ENCODE results near the gene RAI1.
"Not testable (repeated sequence)": the region's sequence is repeated elsewhere in the genome, so short reads cannot be mapped to it uniquely, and the experiment has no call there.

The RAI1 gene

DNA sequence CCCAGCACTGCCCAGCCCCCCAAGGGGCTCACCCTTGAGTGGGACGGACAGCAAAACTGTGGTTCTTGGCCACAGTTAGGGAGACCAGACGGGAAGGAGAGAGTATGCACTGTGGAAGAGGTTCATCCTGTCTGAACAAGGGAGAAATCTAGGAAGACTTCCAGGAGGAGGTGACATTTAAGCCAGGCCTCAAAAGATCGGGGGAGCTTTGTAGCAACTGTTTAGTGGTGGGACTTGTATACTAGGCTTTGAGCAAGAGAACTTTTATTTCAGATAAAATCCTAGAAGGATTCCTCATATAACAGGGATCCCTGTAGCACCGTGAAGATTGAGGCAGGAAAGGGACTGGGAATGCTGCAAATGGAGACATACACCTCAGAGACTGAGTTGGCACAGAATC lies 124.8 kb downstream of the RAI1 start:
- no peak overlapping the region for H3K4me3 ChIP-seq (ENCODE audit: low read length)
- no peaks in the 10 kb centered on the region for H3K9me3 ChIP-seq (ENCODE audit: control insufficient read depth, insufficient read depth, low read length)
- 0 out of 2 replicates have a peak, but pooled peaks cover 1% of the 10 kb centered on the region for H3K4me1 ChIP-seq (ENCODE audit: control insufficient read depth, insufficient read depth, low read length)
- peaks cover 8% of the 10 kb centered on the region; the same call in 1 of the 2 replicates for H3K27me3 ChIP-seq (ENCODE audit: control insufficient read depth, insufficient read depth, low read length)
- no peaks in the 10 kb centered on the region for H3K36me3 ChIP-seq (ENCODE audit: control insufficient read depth, insufficient read depth, low read length)
- DNase-seq (ENCODE audit: low read depth, low spot score), result no peak
- no CpG with 5 or more reads among the region's 4 CpGs for WGBS (ENCODE audit: insufficient coverage, insufficient read length)
- no peak overlapping the region for H3K27ac ChIP-seq (ENCODE audit: low read length)

- H3K36me3 ChIP-seq (ENCODE audit: control insufficient read depth, insufficient read depth, low read length), result no peaks in the 10 kb centered on the region
- no CpG with 5 or more reads among the region's 17 CpGs for WGBS (ENCODE audit: insufficient coverage, insufficient read length)
- H3K9me3 ChIP-seq (ENCODE audit: control insufficient read depth, insufficient read depth, low read length), result no peaks in the 10 kb centered on the region
- DNase-seq (ENCODE audit: low read depth, low spot score), result no peak
- H3K27me3 ChIP-seq (ENCODE audit: control insufficient read depth, insufficient read depth, low read length), result peaks cover 8% of the 10 kb centered on the region; the same call in 1 of the 2 replicates
- H3K4me1 ChIP-seq (ENCODE audit: control insufficient read depth, insufficient read depth, low read length), result peaks cover 4% of the 10 kb centered on the region
- no peak overlapping the region for H3K27ac ChIP-seq (ENCODE audit: low read length)
- no peak overlapping the region for H3K4me3 ChIP-seq (ENCODE audit: low read length)
Measured at GRCh38 chr17:17806611-17807274, 125.5 kb downstream of the RAI1 start.

DNA sequence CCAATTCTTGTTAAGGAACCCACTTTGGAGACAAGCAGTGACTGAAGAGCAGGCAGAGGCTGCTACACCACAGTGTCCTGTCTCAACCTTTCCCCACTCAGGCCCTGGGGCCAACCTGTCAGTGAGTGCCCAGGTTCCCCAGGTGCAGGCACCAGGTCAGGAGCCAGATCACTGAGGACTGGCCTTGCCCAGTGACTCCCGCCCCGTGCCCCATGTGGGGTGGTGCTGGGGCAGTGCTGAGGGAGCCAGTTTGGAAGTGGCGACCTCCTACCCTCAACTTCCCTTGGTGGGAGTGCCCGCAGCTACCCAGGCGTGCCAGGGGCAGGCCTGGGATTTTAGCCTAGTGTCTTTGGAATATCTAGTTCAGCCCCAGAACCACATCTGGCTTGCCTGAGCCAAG lies 126.2 kb downstream of the RAI1 start:
- Histone ChIP-seq H3K27ac (ENCODE audit: low read length) (no peak overlapping the region), H3K4me1 (ENCODE audit: control insufficient read depth, insufficient read depth, low read length) (peaks cover 5% of the 10 kb centered on the region), H3K9me3 (ENCODE audit: control insufficient read depth, insufficient read depth, low read length) (no peaks in the 10 kb centered on the region), H3K4me3 (ENCODE audit: low read length) (no peak overlapping the region), H3K36me3 (ENCODE audit: control insufficient read depth, insufficient read depth, low read length) (no peaks in the 10 kb centered on the region), H3K27me3 (ENCODE audit: control insufficient read depth, insufficient read depth, low read length) (peaks cover 8% of the 10 kb centered on the region; the same call in 1 of the 2 replicates)
- DNase-seq (ENCODE audit: low read depth, low spot score), result no peak
- no CpG with 5 or more reads among the region's 5 CpGs for WGBS (ENCODE audit: insufficient coverage, insufficient read length)

GRCh38 chr17:17808200-17808599 lies 126.9 kb downstream of the RAI1 start:
- no CpG with 5 or more reads among the region's 5 CpGs for WGBS (ENCODE audit: insufficient coverage, insufficient read length)
- not testable (repeated sequence) for H3K4me3 ChIP-seq (ENCODE audit: low read length); H3K27me3 ChIP-seq (ENCODE audit: control insufficient read depth, insufficient read depth, low read length); H3K4me1 ChIP-seq (ENCODE audit: control insufficient read depth, insufficient read depth, low read length); H3K27ac ChIP-seq (ENCODE audit: low read length); DNase-seq (ENCODE audit: low read depth, low spot score); H3K9me3 ChIP-seq (ENCODE audit: control insufficient read depth, insufficient read depth, low read length); H3K36me3 ChIP-seq (ENCODE audit: control insufficient read depth, insufficient read depth, low read length)

GRCh38 chr17:17808706-17809432 lies 127.6 kb downstream of the RAI1 start:
- peaks cover 10% of the 10 kb centered on the region for H3K36me3 ChIP-seq (ENCODE audit: control insufficient read depth, insufficient read depth, low read length)
- H3K27ac ChIP-seq (ENCODE audit: low read length), result no peak overlapping the region
- peaks cover 6% of the 10 kb centered on the region for H3K4me1 ChIP-seq (ENCODE audit: control insufficient read depth, insufficient read depth, low read length)
- H3K27me3 ChIP-seq (ENCODE audit: control insufficient read depth, insufficient read depth, low read length), result peaks cover 8% of the 10 kb centered on the region; the same call in 1 of the 2 replicates
- no CpG with 5 or more reads among the region's 15 CpGs for WGBS (ENCODE audit: insufficient coverage, insufficient read length)
- DNase-seq (ENCODE audit: low read depth, low spot score), result no peak
- H3K4me3 ChIP-seq (ENCODE audit: low read length), result no peak overlapping the region; the same call in 1 of the 2 replicates
- no peaks in the 10 kb centered on the region for H3K9me3 ChIP-seq (ENCODE audit: control insufficient read depth, insufficient read depth, low read length)

- Histone ChIP-seq H3K4me3 (ENCODE audit: low read length) (peak overlapping the region; percentile 17; the same call in 1 of the 2 replicates), H3K27ac (ENCODE audit: low read length) (no peak overlapping the region), H3K36me3 (ENCODE audit: control insufficient read depth, insufficient read depth, low read length) (peaks cover 15% of the 10 kb centered on the region), H3K27me3 (ENCODE audit: control insufficient read depth, insufficient read depth, low read length) (peaks cover 8% of the 10 kb centered on the region; the same call in 1 of the 2 replicates), H3K9me3 (ENCODE audit: control insufficient read depth, insufficient read depth, low read length) (no peaks in the 10 kb centered on the region), H3K4me1 (ENCODE audit: control insufficient read depth, insufficient read depth, low read length) (peaks cover 6% of the 10 kb centered on the region)
- WGBS (ENCODE audit: insufficient coverage, insufficient read length), result no CpG with 5 or more reads among the region's 52 CpGs
- no peak for DNase-seq (ENCODE audit: low read depth, low spot score)
Measured at GRCh38 chr17:17809531-17810083, 128.3 kb downstream of the RAI1 start.

DNA sequence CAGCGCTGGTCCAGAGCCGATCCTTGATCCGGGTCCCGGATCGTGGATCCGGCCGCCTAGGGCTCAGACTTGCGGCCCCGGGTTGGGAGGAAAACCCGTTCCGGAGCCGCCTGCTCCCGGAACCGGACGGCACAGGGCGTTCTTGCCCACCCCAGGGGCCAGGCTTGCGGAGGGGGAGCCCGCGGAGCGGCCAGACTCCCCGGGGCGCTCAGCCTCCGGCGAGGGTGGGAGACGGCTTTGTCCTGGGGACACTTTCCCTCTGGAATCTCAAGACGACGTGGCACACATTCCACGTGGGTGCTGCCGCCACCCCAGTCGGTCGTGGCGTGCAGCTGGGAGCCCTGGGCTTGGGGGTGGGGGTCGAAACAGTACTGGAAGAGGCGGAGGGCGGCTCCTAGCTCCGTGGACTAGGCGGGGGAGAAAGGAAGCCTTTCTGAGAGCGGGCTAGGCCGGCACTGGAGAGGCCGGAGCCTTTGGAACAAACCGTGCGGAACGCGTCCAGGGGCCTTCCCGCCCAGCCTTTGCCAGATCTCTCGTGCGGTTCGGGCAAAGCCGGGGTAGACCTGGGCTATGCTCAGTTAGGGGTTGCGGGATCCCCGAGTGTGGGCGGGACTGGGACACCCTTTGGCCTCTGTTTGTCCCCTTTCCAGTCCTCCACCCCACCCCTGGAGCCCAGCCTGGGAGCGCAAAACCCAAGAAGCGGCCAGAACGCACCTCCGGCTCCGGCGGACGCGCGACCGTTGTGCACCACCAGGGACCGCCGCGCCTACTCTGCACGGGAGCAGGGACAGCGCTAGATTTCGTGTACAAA lies 129.0 kb downstream of the RAI1 start:
- Histone ChIP-seq H3K4me1 (ENCODE audit: control insufficient read depth, insufficient read depth, low read length) (peaks cover 6% of the 10 kb centered on the region), H3K4me3 (ENCODE audit: low read length) (peak overlapping the region; percentile 17; the same call in 1 of the 2 replicates), H3K27ac (ENCODE audit: low read length) (no peak overlapping the region), H3K9me3 (ENCODE audit: control insufficient read depth, insufficient read depth, low read length) (no peaks in the 10 kb centered on the region), H3K36me3 (ENCODE audit: control insufficient read depth, insufficient read depth, low read length) (peaks cover 22% of the 10 kb centered on the region), H3K27me3 (ENCODE audit: control insufficient read depth, insufficient read depth, low read length) (peaks cover 8% of the 10 kb centered on the region; the same call in 1 of the 2 replicates)
- no CpG with 5 or more reads among the region's 68 CpGs for WGBS (ENCODE audit: insufficient coverage, insufficient read length)
- no peak for DNase-seq (ENCODE audit: low read depth, low spot score)

GRCh38 chr17:17810895-17811248 lies 129.6 kb downstream of the RAI1 start:
- Histone ChIP-seq H3K27ac (ENCODE audit: low read length) (no peak overlapping the region), H3K4me3 (ENCODE audit: low read length) (no peak overlapping the region), H3K9me3 (ENCODE audit: control insufficient read depth, insufficient read depth, low read length) (no peaks in the 10 kb centered on the region), H3K4me1 (ENCODE audit: control insufficient read depth, insufficient read depth, low read length) (peaks cover 6% of the 10 kb centered on the region), H3K27me3 (ENCODE audit: control insufficient read depth, insufficient read depth, low read length) (peaks cover 8% of the 10 kb centered on the region; the same call in 1 of the 2 replicates), H3K36me3 (ENCODE audit: control insufficient read depth, insufficient read depth, low read length) (peaks cover 28% of the 10 kb centered on the region)
- DNase-seq (ENCODE audit: low read depth, low spot score), result no peak
- no CpG with 5 or more reads among the region's 27 CpGs for WGBS (ENCODE audit: insufficient coverage, insufficient read length)

GRCh38 chr17:17811381-17812210 lies 130.3 kb downstream of the RAI1 start:
- Histone ChIP-seq H3K4me1 (ENCODE audit: control insufficient read depth, insufficient read depth, low read length) (peaks cover 6% of the 10 kb centered on the region), H3K36me3 (ENCODE audit: control insufficient read depth, insufficient read depth, low read length) (peaks cover 34% of the 10 kb centered on the region), H3K4me3 (ENCODE audit: low read length) (no peak overlapping the region), H3K27me3 (ENCODE audit: control insufficient read depth, insufficient read depth, low read length) (peaks cover 8% of the 10 kb centered on the region; the same call in 1 of the 2 replicates), H3K9me3 (ENCODE audit: control insufficient read depth, insufficient read depth, low read length) (no peaks in the 10 kb centered on the region), H3K27ac (ENCODE audit: low read length) (no peak overlapping the region)
- DNase-seq (ENCODE audit: low read depth, low spot score), result no peak
- no CpG with 5 or more reads among the region's 15 CpGs for WGBS (ENCODE audit: insufficient coverage, insufficient read length)
